Amniotic stem cell (primary cell): ENCODE results near the gene COBL.
"Not testable (repeated sequence)": the region's sequence is repeated elsewhere in the genome, so short reads cannot be mapped to it uniquely, and the experiment has no call there.

ENCODE experiments used
- DNase-seq: peaks from one replicate; lab custom pipeline; 2025; lab: John Stamatoyannopoulos, UW

The COBL gene

GRCh38 chr7:51229620-51230323 lies 86.8 kb downstream of the COBL start:
- no peak for DNase-seq

GRCh38 chr7:51229106-51229537 lies 87.5 kb downstream of the COBL start:
- no peak for DNase-seq

DNA sequence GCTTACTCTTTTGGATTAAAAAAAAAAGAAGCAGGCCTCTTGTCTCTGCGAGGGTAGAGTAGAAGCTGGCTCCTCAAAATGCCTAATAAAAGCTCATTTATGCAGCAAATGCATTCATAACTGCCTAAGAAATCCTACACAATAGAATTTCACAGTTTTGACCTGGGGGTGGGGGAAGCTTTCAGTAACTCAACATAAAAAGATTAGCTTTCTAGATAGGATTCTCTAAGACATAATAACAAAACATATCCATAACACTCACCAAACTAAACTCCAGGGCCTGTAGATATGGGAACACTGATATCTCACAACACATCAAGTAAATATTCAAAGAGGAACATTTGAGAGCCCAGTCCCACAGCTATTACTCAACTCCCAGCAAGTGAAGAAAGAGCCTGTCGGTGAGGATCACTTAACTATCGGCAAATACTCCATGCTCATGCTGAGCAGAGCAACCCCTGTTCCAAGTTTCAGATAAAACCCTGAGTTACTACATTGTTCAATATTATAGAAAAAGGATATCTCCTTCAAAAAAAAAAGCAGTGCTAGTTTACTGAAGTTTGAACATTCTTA lies 88.1 kb downstream of the COBL start:
- DNase-seq: no peak

DNA sequence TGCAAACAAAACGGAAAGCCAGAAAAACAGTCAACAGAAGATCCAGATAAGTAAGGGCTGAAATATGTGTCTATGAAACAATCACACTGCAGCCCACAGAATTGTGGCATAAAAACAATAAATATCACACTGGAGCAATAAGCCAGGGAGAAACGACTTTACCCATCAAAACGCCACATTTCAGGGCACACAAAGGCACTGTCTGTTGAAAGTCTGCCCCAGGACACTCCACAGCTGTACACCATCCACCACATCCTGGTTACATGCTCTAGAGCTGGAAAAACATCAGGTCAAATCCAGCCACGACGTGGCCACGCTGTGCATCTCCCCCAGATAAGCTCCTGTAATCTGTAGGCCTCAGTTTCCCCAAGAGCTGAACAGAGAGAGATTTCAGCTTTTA lies 88.7 kb downstream of the COBL start:
- DNase-seq: no peak

GRCh38 chr7:51226916-51227535 lies 89.6 kb downstream of the COBL start:
- no peak for DNase-seq

DNA sequence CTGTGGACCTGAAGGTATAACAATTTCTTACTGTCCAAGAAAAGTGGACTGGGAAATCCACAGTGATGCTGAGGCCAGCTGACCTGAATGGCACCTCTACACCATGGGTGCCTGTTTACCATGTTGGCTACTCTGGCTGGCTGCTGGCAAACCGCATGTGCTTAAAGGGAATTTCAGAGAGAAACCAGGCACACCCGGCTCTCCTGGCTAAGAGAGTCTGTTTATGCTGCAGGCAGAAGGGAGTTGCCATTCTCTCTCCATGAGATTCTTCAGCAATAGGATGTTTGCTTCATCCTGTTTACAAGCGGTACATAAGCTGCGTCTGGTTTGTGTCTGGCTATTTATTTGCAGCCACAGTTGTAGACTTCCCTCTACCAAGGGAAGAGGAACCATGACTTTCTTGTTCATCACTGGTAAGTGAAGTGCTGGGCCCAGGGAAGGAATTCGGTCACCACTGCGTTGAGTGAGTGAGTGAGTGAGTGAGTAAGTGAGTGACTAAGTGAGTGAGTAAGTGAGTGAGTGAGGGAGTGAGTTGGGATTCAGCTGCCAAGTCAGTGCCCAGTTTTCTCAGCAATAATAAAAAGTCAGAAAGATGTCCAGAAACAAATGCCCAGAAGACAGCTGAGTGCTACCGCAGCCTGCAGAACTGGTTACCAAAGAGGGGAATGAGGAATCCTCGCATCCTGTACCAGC lies 90.4 kb downstream of the COBL start:
- no peak for DNase-seq

GRCh38 chr7:51224811-51225595 lies 91.6 kb downstream of the COBL start:
- DNase-seq: no peak

DNA sequence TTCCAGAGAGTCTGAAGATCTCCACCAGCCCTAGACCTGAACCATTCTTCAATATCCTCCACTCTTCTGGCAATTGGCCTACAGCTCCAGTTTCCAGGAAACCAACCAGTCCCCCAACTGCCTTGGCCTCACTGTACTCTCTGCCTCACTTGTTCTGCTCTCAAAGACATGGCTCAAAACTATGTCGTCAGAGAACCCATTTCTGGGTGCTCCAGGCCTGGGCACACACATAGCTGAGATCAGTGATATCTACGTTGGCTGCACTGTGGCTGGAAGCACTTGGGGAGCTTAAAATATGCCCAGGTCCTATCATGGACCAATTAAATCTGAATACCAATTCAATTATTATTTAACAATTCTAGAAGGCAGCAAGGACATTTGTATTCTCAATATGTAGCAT lies 93.1 kb downstream of the COBL start:
- no peak for DNase-seq

DNA sequence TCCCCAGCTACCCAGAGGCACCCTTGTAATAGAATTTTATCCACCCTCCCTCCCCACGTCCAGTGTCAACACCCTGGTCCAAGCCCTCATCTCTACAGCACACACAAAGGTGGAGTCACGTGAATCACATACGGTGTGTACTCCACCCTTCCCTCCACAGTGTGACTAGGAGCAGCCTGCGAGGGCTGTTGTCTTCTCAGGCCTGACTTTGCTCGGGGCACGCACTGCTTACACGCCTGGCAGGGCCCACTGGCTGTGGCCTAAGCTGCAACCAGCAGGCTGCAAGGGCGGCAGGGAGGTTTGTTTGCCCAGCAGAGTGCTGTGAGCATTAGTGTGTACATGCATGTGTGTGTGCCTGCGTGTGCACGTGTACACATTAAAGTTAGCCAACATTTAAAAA lies 93.7 kb downstream of the COBL start:
- no peak for DNase-seq

DNA sequence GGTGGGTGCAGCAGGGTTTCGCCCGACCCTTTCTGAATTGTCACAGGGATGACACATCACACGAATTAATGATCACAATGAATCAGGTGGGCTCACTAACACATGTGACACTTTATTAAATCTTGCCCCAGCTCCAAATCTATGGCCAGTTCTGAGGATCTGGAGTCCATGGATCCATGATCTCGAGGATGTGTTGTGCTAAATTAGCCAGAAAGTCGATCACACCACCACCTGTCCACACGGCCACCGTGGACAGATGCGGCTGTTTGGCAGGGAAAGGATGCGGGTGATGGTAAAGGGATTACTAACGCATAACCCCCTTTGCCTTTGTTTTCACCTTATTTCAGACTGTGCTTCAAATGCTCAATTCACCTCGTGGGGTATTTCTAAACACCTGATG lies 96.4 kb downstream of the COBL start:
- DNase-seq: no peak

GRCh38 chr7:51219261-51219988 lies 97.2 kb downstream of the COBL start:
- no peak for DNase-seq

DNA sequence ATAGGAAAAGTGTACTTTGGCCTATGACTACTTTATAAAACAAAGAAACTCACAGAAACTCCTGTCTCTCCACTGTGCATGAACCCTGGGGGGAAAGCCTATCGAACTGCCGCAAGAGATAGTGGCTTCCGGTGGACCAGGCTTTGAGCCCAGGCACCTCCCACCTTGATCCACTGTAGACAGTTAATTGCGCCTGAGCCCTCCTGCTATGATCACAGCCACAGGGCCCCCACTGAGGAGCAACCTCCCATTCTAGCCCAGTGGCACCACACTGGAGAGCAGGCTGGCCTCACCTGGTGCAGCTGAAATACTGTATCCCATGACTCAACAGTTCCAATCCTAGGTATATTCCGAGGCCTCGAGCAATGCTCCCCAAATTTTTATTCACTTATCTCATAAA lies 98.8 kb downstream of the COBL start:
- DNase-seq: no peak

- DNase-seq: no peak
Measured at GRCh38 chr7:51214098-51214497, 102.5 kb downstream of the COBL start.

- DNase-seq: no peak
Measured at GRCh38 chr7:51213618-51214017, 103.0 kb downstream of the COBL start.

DNA sequence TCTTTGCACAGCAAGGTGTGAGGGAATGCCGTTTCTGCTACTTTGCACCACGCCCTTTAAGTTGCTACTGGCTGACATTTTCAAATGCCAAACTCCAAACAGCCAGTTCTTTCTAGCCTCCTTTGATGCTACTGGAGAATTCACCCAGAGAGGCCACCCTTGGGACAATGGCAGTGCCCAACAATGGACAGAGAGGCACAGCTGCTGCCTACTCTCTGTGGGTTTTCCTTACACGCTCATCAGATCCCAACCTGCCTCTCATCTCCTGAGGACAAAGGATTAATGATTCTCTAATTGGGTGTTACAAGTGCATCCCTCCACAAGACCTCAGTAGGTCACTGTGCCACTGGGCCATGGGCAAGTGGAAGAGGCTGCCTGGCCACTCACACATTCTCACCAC lies 105.8 kb downstream of the COBL start:
- DNase-seq: no peak

GRCh38 chr7:51209426-51209825 lies 107.2 kb downstream of the COBL start:
- no peak for DNase-seq

- DNase-seq: not testable (repeated sequence)
Measured at GRCh38 chr7:51208125-51208524, 108.5 kb downstream of the COBL start.

- DNase-seq: no peak
Measured at GRCh38 chr7:51198654-51199053, 118.0 kb downstream of the COBL start.

DNA sequence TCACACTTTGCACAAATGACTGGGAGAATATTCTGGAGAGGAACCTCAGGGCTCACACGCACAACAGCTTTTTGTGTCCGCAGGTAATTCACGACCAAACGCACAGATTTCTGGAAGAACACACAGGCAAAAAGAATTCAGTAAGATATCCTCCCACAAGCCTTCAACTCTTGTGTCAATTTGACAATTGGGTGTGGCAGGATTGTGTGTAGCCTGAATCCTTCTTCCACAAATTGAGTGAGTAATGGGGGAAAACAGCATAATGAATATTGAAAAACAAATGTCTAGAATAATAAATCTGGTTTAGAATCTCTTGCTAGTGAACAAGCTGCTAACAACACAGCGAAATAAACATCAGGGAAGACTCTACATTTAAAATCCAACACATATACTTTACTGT lies 125.6 kb downstream of the COBL start:
- DNase-seq: no peak

DNA sequence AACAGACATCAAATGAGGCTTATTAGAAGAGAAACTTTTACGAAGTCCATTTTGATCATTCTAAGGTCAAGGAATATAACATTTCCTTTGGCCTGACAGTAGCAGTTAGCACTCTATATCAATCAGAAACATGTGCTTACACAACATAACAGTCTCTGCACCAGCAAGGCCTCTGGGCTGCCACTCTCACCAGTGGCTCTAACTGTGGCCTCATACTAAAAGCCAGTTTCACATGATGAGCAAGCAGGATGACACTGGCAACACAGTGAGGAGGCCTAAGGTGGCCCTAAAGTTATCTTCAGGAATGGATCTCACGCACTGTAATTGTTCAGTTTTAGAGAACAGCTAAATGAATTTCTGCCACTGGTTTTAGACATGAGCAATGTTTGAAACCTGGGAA lies 126.8 kb downstream of the COBL start:
- no peak for DNase-seq

- DNase-seq: no peak
Measured at GRCh38 chr7:51188987-51189386, 127.6 kb downstream of the COBL start.

DNA sequence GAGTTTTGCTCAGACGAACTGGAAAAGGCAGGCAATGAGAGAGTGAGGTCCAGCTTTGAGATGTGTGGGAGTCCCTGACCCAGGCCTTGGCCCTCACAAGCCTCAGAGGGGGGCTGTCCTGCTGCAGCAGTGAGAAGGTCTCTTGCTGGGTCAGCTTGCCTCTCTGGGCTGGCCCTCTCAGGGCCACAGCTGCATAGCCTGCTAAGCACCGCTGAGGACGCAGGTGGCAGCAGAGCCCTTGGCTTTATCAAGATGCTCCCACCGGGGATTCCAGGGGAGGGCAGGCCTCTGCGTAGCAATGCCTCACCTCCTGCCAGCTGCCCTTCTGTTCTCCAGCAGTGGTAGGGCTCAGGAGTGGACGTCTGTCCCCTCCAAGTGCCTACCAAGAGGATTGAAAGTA lies 128.7 kb downstream of the COBL start:
- DNase-seq: no peak
